ENCODE measurements around the gene TBX6. TPM values are rescaled to one million over a fixed set of nuclear protein-coding genes. Genes with fewer than 3 reads are reported as not detected.
A peak's percentile ranks its signal among the peaks of the same experiment; 100 is the strongest.

TBX6 gene
- total and polyA plus RNA-seq, 2 of the 4 experiments (the other 2 are of a cell fraction): 0.10 TPM; not detected in 1

GRCh38 chr16:30088832-30089624 lies 2.7 kb downstream of the TBX6 start:
- 73% methylated on average over 4 of the region's 22 CpGs; no CpG with 5 or more reads in 1 of the 2 experiments for WGBS, 2 experiments (ENCODE audit: extremely low coverage in 2 of 2, insufficient read length in 1 of 2)
- in situ Hi-C loops (cut with MboI; ENCODE audit: low sequenced_read_pairs): no loop called here

More at GRCh38 chr16:30088832-30089624, 2.7 kb downstream of the TBX6 start:
- no peak overlapping the region for H3K9ac ChIP-seq (ENCODE audit: low read depth, low read length)
- H3K18ac ChIP-seq (ENCODE audit: low read depth, low read length): no peak overlapping the region
- H2BK20ac ChIP-seq (ENCODE audit: low read depth, low read length): no peak overlapping the region
- H3K56ac ChIP-seq (ENCODE audit: extremely low read depth, insufficient read depth, low read length): no peak overlapping the region
- H4K20me1 ChIP-seq (ENCODE audit: insufficient read depth, low read length): peaks cover 6% of the 10 kb centered on the region
- H4K5ac ChIP-seq (ENCODE audit: low read depth, low read length): no peak overlapping the region
- peaks cover 0 to 4% of the 10 kb centered on the region in 2 experiments; a peak in 2 of 4 replicates for H3K79me1 ChIP-seq (ENCODE audit: low read depth in 1 of 2, low read length in 2 of 2)
- no peak overlapping the region for H2AK9ac ChIP-seq (replicated peaks; ENCODE audit: low read depth, low read length, poor library complexity)
- ATAC-seq (ENCODE audit: low read depth): no peak
- no peak overlapping the region for H3K4ac ChIP-seq (ENCODE audit: low read depth, low read length)
- no peaks in the 10 kb centered on the region for H3K27me3 ChIP-seq (ENCODE audit: control insufficient read depth, insufficient read depth, low read length)
- H3K14ac ChIP-seq (replicated peaks; ENCODE audit: low read depth, low read length): no peak overlapping the region
- no peak overlapping the region for H2BK15ac ChIP-seq (ENCODE audit: low read depth, low read length)
- H3K27ac ChIP-seq (ENCODE audit: insufficient read depth, low read length): no peak overlapping the region
- no peak overlapping the region for H3K4me2 ChIP-seq (ENCODE audit: low read depth, low read length)
- intact Hi-C loops (cut with micrococcal nuclease) (no loop called here), dilution Hi-C loops (cut with HindIII; ENCODE audit: low sequenced_read_pairs, unreplicated experiment) (no loop called here)
- ChIA-PET POLR2A (ENCODE audit: unreplicated experiment) (no interaction called here), CTCF (no interaction called here)
- TF ChIP-seq CTCF (conservative IDR thresholded peaks at IDR 0.05; ENCODE audit: low read depth, low read length) (no peak), USF2 (IDR thresholded peaks at IDR 0.05; ENCODE audit: low read depth, low read length) (no peak), CHD1 (IDR thresholded peaks at IDR 0.05; ENCODE audit: low read depth, low read length) (no peak), POLR2A (IDR thresholded peaks at IDR 0.05; ENCODE audit: low read depth, low read length) (no peak), MXI1 (IDR thresholded peaks at IDR 0.05; ENCODE audit: borderline replicate concordance, low read depth, low read length) (no peak), CEBPB (IDR thresholded peaks at IDR 0.05; ENCODE audit: low read depth, low read length) (no peak), RCOR1 (IDR thresholded peaks at IDR 0.05; ENCODE audit: insufficient replicate concordance, low read length) (no peak), MAZ (IDR thresholded peaks at IDR 0.05; ENCODE audit: borderline replicate concordance, low read depth, low read length) (no peak), NFE2L2 (IDR thresholded peaks at IDR 0.05; ENCODE audit: low read depth, low read length) (no peak), RAD21 (IDR thresholded peaks at IDR 0.05; ENCODE audit: low read length) (no peak), ELK1 (IDR thresholded peaks at IDR 0.05; ENCODE audit: borderline replicate concordance, low read depth, low read length) (no peak), BHLHE40 (IDR thresholded peaks at IDR 0.05; ENCODE audit: low read depth, low read length) (no peak), SMC3 (IDR thresholded peaks at IDR 0.05; ENCODE audit: low read depth, low read length) (no peak), FOS (IDR thresholded peaks at IDR 0.05; ENCODE audit: low read depth, low read length) (no peak), RFX5 (IDR thresholded peaks at IDR 0.05; ENCODE audit: low read depth, low read length) (no peak)
- H3K36me3 ChIP-seq (ENCODE audit: control insufficient read depth, insufficient read depth, low read length): peaks cover 23% of the 10 kb centered on the region
- H4K91ac ChIP-seq (ENCODE audit: insufficient read depth, low read depth, low read length): no peak overlapping the region
- no peak overlapping the region for H2BK5ac ChIP-seq (ENCODE audit: low read depth, low read length, poor library complexity, severe bottlenecking)
- no TSS peak for BruUV-seq (replicated peaks)
- H2BK120ac ChIP-seq (ENCODE audit: low read depth, low read length): no peak overlapping the region
- peaks cover 3% of the 10 kb centered on the region; the same call in 1 of the 2 replicates for H3K4me1 ChIP-seq (ENCODE audit: control insufficient read depth, insufficient read depth, low read length)
- peak overlapping the region; percentile 46 for H2AFZ ChIP-seq (replicated peaks; ENCODE audit: low read length, poor library complexity)
- no peak for DNase-seq
- H3K9me3 ChIP-seq (ENCODE audit: control insufficient read depth, insufficient read depth, low read length): no peaks in the 10 kb centered on the region
- no peak overlapping the region for H4K8ac ChIP-seq (ENCODE audit: low read depth in 2 of 2, low read length in 2 of 2)
- H2AK5ac ChIP-seq (ENCODE audit: low read depth, low read length): peak overlapping the region; percentile 51
- H3K23ac ChIP-seq (ENCODE audit: low read depth, low read length): no peak overlapping the region
- no peaks in the 10 kb centered on the region for H3K9me1 ChIP-seq (ENCODE audit: insufficient read depth, low read length)
- H3K4me3 ChIP-seq (ENCODE audit: insufficient read depth, low read depth, low read length): no peak overlapping the region
